WERI-Rb-1 (cell line): ENCODE results near the gene ZDHHC22.

Source experiments
- DNase-seq: peaks from one replicate; pipeline ENCODE4 v3.0.0-alpha.2; 2020
- H3K27ac ChIP-seq: fragments of 250-450 bp; sonication (Bioruptor Pico); 2 replicates; pipeline ENCODE4 v1.5.1; 2020; ENCODE audit warnings: mild to moderate bottlenecking, moderate library complexity
- H3K27me3 ChIP-seq: fragments of 250-450 bp; sonication (Bioruptor Pico); 2 replicates; pipeline ENCODE4 v1.5.1; 2021; ENCODE audit warnings: mild to moderate bottlenecking, low read depth, moderate library complexity; ENCODE audit not compliant: insufficient read depth, severe bottlenecking
- H3K36me3 ChIP-seq: fragments of 250-450 bp; sonication (Bioruptor Pico); 2 replicates; pipeline ENCODE4 v1.5.1; 2020; ENCODE audit warnings: mild to moderate bottlenecking, moderate library complexity
- H3K4me3 ChIP-seq: 2 replicates; pipeline ENCODE4 v1.5.1; 2011; ENCODE audit warnings: low read depth, mild to moderate bottlenecking, control low read depth, low read length
- H3K9me3 ChIP-seq: fragments of 250-450 bp; sonication (Bioruptor Pico); 2 replicates; pipeline ENCODE4 v1.5.1; 2021; ENCODE audit warnings: mild to moderate bottlenecking, moderate library complexity; ENCODE audit not compliant: severe bottlenecking
- TF ChIP-seq, protein P1 (sequence below): IDR thresholded peaks from 2 replicates; pipeline ENCODE4 v1.5.1; 2011; ENCODE audit warnings: low read depth, mild to moderate bottlenecking, control low read depth, inconsistent platforms, low read length

The ZDHHC22 gene

GRCh38 chr14:77123381-77124325 lies 17.9 kb downstream of the ZDHHC22 start:
- Histone ChIP-seq H3K27ac (peak overlapping the region; percentile 38), H3K9me3 (no peaks in the 10 kb centered on the region), H3K27me3 (no peaks in the 10 kb centered on the region), H3K4me3 (peak overlapping the region; percentile 81), H3K36me3 (no peaks in the 10 kb centered on the region)
- DNase-seq, result peak; percentile 53
- TF ChIP-seq, protein P1, sequence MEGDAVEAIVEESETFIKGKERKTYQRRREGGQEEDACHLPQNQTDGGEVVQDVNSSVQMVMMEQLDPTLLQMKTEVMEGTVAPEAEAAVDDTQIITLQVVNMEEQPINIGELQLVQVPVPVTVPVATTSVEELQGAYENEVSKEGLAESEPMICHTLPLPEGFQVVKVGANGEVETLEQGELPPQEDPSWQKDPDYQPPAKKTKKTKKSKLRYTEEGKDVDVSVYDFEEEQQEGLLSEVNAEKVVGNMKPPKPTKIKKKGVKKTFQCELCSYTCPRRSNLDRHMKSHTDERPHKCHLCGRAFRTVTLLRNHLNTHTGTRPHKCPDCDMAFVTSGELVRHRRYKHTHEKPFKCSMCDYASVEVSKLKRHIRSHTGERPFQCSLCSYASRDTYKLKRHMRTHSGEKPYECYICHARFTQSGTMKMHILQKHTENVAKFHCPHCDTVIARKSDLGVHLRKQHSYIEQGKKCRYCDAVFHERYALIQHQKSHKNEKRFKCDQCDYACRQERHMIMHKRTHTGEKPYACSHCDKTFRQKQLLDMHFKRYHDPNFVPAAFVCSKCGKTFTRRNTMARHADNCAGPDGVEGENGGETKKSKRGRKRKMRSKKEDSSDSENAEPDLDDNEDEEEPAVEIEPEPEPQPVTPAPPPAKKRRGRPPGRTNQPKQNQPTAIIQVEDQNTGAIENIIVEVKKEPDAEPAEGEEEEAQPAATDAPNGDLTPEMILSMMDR, result no peak

GRCh38 chr14:77122526-77123125 lies 19.0 kb downstream of the ZDHHC22 start:
- Histone ChIP-seq H3K4me3 (no peak overlapping the region), H3K36me3 (no peaks in the 10 kb centered on the region), H3K27me3 (no peaks in the 10 kb centered on the region), H3K27ac (peak overlapping the region; percentile 9; the same call in 1 of the 2 replicates), H3K9me3 (no peaks in the 10 kb centered on the region)
- peak; percentile 35 for DNase-seq
- TF ChIP-seq, protein P1, result no peak

GRCh38 chr14:77120771-77121743 lies 20.5 kb downstream of the ZDHHC22 start:
- Histone ChIP-seq H3K27me3 (no peaks in the 10 kb centered on the region), H3K27ac (no peak overlapping the region), H3K4me3 (no peak overlapping the region), H3K36me3 (no peaks in the 10 kb centered on the region; the same call in 1 of the 2 replicates), H3K9me3 (no peaks in the 10 kb centered on the region)
- DNase-seq, result no peak
- TF ChIP-seq, protein P1, result no peak

GRCh38 chr14:77119851-77120250 lies 21.7 kb downstream of the ZDHHC22 start:
- Histone ChIP-seq H3K27me3 (no peaks in the 10 kb centered on the region), H3K27ac (no peak overlapping the region), H3K36me3 (peaks cover 1% of the 10 kb centered on the region), H3K4me3 (no peak overlapping the region), H3K9me3 (no peaks in the 10 kb centered on the region)
- TF ChIP-seq, protein P1, result no peak
- DNase-seq, result no peak

GRCh38 chr14:77116172-77116817 lies 25.3 kb downstream of the ZDHHC22 start:
- peaks cover 20% of the 10 kb centered on the region for H3K36me3 ChIP-seq
- TF ChIP-seq, protein P1, result no peak
- DNase-seq, result no peak
- no peak overlapping the region for H3K27ac ChIP-seq
- no peaks in the 10 kb centered on the region for H3K27me3 ChIP-seq
- no peaks in the 10 kb centered on the region for H3K9me3 ChIP-seq
- no peak overlapping the region for H3K4me3 ChIP-seq
